Activated CD4-positive, alpha-beta T cell treated with anti-CD3 and anti-CD28 coated beads, Interleukin-2, amount 50 U/mL, for 4 hours (primary cell): ENCODE measurements around the gene TTC23.

Experiments used
- DNase-seq, 2 experiments: peaks; one replicate each; pipeline ENCODE4 v3.0.0-alpha.2; 2020

The TTC23 gene

DNA sequence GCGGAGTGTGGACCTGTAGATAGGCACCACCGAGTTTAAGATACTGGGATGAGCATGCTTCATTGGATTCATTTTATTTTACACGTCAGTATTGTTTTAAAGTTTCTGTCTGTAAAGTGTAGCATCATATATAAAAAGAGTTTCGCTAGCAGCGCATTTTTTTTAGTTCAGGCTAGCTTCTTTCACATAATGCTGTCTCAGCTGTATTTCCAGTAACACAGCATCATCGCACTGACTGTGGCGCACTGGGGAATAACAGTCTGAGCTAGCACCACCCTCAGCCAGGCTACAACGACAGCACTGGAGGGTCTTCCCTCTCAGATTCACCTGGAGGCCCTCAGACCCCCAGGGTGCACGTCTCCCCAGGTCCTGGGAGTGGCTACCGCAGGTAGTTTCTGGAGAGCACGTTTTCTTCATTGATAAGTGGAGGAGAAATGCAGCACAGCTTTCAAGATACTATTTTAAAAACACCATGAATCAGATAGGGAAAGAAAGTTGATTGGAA lies 115.0 kb downstream of the TTC23 start:
- DNase-seq: no peak

DNA sequence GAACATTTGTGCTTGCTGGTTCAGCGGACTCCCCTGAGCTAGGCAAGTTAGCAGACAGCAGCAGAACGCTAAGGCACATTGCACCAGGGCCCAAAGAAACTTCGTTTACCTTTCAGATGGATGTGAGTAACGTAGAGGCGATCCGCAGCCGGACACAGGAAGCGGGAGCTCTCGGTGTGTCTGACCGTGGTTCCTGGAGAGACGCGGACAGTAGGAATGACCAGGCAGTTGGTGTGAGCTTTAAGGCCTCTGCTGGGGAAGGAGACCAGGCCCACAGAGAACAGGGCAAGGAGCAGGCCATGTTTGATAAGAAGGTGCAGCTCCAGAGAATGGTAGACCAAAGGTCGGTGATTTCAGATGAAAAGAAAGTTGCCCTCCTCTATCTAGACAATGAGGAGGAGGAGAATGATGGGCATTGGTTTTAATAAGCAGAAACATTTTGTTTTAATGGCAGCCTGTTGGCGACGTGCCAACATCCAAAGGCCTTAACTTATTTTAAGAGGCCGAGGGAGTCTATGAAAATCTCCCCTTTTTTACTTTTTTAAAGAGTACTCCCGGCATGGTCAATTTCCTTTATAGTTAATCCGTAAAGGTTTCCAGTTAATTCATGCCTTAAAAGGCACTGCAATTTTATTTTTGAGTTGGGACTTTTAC lies 116.6 kb downstream of the TTC23 start:
- DNase-seq: no peak

DNA sequence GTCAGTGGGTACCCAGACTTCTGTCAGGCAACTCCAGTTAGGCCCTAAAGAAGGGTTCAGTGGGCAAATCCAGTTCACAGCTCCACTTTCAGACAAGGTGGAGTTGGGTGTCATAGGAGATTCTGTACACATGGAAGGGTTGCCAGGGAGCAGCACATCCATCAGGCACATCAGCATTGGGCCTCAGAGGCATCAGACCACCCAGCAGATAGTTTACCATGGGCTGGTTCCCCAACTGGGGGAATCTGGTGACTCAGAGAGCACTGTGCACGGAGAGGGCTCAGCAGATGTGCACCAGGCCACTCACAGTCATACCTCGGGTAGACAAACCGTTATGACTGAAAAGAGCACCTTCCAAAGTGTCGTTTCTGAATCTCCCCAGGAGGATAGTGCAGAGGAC lies 117.3 kb downstream of the TTC23 start:
- no peak for DNase-seq

DNA sequence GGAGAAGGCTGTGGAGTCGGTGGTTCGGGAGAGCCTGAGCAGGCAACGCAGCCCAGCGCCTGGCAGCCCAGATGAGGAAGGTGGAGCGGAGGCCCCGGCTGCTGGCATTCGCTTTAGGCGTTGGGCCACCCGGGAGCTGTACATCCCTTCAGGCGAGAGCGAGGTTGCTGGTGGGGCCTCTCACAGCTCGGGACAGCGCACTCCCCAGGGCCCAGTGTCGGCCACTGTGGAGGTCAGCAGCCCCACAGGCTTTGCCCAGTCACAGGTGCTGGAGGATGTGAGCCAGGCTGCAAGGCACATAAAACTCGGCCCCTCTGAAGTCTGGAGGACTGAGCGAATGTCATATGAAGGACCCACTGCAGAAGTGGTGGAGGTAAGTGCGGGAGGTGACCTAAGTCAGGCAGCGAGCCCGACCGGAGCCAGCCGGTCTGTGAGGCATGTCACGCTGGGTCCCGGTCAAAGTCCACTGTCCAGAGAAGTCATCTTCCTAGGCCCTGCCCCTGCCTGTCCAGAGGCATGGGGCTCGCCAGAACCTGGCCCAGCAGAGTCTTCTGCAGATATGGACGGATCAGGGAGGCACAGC lies 117.8 kb downstream of the TTC23 start:
- DNase-seq: no peak

DNA sequence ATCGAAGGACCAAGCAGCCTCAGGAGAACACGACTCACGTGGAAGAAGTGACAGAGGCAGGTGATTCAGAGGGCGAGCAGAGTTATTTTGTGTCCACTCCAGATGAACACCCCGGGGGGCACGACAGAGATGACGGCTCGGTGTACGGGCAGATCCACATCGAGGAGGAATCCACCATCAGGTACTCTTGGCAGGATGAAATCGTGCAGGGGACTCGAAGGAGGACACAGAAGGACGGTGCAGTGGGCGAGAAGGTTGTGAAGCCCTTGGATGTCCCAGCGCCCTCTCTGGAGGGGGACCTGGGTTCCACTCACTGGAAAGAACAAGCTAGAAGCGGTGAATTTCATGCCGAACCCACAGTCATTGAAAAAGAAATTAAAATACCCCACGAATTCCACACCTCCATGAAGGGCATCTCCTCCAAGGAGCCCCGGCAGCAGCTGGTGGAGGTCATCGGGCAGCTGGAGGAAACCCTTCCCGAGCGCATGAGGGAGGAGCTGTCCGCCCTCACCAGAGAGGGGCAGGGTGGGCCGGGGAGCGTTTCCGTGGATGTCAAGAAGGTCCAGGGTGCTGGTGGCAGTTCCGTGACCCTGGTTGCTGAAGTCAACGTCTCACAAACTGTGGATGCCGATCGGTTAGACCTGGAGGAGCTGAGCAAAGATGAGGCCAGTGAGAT lies 118.5 kb downstream of the TTC23 start:
- DNase-seq: no peak

DNA sequence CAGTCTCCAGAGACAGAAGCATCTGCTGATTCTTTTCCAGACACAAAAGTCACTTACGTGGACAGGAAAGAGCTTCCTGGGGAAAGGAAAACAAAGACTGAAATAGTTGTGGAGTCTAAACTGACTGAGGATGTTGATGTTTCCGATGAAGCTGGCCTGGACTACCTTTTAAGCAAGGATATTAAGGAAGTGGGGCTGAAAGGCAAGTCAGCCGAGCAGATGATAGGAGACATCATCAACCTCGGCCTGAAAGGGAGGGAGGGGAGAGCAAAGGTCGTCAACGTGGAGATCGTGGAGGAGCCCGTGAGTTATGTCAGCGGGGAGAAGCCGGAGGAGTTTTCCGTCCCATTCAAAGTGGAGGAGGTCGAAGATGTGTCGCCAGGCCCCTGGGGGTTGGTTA lies 119.1 kb downstream of the TTC23 start:
- DNase-seq: no peak

DNA sequence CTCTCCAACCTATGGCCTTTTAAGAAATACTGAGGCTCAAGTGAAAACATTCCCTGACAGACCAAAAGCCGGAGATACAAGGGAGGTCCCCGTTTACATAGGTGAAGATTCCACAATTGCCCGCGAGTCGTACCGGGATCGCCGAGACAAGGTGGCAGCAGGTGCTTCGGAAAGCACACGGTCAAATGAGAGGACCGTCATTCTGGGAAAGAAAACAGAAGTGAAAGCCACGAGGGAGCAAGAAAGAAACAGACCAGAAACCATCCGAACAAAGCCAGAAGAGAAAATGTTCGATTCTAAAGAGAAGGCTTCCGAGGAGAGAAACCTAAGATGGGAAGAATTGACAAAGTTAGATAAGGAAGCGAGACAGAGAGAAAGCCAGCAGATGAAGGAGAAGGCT lies 119.7 kb downstream of the TTC23 start:
- no peak for DNase-seq

DNA sequence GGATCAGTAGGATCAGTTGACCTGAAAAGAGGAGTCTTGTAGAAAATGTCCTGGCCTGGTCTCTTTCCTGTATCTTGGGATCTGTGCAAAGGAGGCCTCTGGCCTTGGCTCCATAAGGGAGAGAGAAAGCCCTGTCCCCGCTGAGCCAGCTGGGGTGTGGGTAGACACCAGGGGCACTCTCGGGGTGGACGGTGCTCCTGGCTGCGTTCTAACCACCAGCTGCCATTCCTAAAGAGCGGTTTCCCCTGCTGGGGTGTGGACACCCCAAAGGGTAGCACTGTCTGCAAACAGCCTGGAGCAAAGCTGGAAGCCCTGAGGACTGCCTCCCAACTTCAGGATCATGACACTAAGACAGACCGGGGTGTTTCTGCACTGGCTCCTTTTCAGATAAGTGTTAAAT lies 121.0 kb downstream of the TTC23 start:
- no peak for DNase-seq

DNA sequence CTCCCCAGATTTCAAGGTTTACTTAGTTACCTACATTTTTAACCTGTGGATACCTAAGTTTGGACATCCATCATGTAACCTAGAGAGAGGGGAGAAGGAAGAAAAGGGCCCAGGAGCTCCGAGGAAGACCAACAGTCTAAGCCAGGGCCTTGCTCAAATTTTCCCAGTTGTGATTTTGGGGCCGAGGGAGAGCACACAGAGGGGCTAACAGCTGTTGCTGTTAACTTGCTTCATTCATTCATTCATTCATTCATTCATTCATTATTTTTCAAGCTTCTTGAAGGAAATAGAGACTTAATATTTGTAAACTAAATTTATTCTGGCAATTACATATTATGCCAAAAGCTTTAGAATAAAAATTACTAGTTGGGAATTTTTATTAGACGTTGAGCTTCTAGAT lies 121.6 kb downstream of the TTC23 start:
- DNase-seq: no peak

DNA sequence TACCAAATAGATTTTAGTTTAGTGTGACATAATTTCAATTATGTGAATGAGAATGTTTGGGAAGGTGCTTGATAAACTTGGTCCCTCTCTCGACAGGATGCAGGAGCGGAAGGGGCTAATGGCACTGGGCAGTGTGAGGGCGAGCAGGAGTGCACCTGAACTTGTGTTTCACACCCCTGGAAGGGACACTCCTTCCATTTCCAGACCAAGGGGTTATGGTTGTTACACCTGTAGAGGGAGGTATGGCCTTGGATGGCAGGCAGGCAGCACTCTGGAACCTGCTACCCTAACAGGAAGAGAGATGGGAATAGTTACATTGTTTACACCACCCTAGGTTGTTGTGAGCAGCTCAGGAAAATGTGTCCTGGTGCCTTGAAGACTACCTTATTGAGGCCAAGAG lies 122.5 kb downstream of the TTC23 start:
- DNase-seq: no peak

DNA sequence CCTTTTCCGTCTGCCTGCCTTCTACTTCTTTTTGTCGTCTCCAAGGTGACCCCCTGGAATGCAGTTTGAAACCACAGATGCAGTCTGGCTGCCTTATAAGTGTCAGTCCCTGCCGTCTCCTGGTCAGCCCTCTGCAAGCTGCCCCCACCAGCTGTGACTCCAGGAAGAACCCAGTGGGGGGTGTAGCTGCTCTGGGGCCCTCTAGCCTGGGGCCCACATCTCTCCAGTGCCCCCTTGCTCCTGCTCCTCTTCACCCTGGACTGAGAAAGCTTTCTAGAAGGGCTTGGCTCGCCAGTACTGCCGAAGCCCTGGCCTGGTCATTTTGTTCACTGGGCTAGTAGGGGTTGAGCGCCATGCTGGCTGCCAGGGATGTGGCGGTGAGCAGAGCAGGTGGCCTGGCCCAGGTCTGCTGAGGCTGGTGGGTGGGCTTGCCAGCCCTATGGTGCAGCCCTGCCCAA lies 123.2 kb downstream of the TTC23 start:
- DNase-seq: no peak

DNA sequence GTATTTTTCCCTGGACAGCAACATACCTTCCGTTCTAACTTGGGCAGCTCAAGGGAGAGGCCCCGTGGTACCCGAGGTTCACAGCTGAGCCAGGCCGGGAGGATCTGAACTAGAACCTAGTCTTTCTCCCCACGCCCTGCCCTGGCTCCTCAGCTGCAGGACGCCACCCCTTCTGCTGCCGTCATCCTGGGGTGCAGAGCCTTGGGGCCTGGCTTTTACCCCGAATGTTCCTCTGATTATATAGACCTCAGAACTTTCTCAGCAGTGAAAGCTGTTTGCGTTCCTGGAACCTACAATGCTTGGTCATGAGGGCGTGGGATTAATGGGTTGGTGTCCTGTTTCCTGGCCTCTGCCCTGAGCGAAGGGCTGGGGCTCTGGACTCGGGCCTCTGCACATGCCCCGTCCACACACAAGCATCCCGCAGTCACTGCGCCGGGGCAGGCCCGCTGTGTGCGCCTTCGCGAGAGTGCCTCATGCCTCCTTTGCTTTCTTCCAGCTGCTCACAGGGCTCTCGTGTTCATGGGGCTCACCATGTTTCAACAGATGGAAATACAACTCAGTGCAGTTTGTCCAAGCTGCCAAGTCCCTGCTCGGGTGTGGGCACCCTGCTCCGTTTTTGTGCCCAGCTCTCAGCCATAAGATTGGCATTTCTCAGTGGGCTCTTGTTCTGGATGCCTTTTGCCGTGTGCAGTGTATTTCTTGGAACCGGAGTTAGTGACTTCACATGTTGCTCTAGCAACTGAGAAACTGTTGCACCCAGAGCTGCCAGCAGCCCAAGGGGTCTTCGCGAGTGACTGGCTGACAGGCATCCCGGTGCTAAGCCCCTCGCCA lies 124.1 kb downstream of the TTC23 start:
- DNase-seq: no peak

DNA sequence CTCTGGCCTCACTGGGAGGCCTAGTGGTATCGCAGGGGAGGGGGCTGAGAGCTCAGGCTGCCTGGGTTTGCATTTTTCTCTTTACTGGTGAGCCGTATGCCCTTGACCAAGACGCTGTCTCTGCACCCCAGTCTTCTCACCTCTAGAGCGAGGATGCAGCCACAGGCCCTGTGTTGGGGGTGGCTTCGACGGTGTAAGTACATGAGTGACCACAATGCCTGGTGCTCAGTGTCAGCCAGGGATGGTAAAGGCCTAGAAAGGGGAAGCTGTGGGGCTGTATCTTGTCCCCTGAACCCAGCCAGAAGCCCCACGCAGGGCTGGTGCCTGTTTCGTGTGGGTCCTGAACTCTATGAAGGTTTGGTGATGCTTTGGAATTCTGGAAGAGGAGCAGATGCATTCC lies 124.7 kb downstream of the TTC23 start:
- no peak for DNase-seq

DNA sequence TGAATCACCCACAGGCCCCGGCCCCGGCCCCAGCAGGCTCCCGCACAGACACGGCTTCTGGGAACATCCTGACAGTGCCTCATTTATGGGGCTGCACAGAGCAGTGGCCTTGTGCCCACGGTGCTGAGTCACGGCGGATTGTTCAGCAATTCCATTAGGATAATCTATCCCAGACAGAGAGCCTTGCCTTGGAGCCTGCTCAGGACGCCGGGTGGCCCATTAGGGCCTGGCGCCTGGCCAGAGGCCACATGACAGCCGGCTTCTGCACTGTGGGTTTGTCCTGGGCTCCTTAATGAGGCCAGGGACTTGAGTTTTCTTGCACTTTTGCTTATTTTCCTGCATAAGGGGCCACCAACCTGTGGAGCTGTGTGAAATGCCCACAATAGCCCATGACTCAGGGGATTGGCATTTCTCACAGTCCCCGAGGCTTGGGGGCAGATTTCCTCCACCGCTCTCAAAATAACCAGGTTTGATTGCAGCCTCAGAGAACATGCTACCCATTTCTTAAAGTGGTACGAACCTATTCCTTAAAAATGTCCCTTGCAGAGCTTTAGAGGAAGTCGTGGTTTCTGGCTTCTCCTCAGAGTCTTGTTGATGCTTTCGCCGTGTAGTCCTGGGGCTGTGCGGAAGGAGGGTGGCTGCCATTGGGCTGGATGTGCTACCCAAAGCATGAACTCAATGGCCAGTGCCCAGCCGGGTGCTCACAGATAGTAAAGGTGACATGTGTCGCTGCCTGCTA lies 125.5 kb downstream of the TTC23 start:
- no peak for DNase-seq

DNA sequence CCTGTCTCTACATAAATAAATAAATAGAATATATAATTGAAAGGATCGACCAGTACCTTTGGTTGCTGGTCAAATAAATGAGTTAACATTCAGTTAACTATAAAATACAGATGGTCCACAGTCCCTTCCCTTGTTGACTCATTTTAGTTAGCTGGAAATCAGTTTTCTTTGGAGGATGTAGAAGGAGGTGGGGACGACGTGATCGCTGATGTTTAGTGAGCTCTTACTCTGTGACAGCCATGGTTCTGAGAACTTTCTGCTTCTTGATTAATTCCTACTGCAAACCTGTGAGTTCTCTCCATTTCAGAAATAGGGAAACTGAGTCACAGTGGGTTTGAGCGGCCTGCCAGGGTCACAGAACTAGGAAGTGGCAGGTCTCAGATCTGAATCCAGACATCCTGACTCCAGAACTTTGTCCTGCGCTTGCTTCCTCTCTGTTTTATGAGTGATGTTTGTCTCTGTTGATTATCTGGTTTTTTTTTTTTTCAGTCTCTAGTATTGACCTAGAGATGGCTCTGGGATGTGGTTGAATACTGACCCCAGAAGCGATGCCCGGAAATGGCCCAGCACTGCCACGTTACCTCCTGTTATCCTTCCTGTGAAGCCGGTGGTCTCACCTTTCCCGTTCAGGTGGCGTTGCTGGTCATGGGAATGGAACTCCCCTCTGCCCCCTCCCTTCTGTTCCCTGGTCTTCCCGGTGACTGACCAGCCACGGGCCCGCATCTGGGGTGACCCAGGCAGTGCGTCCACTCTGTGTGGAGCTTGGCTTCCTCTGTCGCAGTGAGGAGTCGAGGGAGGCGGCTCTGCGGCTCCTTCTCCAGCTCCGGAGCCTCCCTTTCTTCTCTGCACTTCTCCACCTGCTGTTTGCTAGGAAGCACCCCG lies 126.3 kb downstream of the TTC23 start:
- DNase-seq: no peak

DNA sequence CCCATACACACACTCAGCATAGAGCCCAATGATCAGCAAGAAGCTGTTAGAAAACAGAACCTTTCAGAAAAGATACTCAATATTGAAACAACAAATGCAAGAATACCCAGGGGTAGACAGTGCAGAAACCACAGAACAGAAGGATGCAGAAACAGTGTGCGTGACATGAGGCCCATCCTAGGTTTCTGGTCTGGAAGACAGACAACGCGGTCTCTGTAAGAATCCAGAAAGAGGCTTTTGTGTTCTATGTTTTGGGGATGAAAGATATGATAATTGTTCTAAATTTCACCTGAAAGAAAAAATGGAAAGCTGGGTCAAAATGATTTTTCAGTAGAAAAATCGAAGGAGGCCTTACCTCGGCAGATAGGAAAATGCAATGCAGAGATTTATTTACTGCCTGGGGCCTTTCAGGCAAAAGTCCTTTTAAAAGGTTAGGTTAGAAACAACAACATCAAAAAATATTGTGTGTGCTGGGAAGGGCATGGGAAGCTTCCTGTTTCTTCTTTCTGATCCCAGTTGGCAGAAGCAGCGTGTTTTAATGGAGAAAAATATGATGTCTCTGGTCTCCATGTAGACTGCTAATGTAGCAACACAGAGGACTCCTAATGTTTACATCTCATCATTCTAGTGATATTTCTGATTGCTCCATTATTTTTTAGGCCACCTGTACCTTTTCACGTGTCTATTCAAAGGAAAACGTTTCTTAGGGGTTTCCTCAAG lies 127.5 kb downstream of the TTC23 start:
- no peak for DNase-seq

DNA sequence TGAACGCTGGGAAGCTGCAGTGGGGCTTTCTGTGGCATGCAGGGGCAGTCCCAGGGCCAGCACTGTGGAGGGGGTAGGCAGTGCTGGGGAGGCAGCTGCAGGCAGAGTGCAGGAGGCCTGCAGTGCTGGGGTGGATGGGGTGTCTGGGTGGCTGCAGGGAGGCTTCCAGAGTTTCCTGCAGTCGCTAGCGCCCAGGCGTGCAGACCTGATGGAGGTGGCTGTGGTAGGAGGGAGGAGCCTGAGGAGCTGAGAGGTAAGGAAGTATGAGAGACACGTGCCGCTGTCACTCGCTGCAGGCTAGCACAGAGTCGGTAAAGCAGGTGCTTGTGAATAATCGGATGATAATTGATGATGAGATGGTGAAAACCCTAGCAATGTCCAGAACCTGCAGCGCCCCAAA lies 128.2 kb downstream of the TTC23 start:
- no peak for DNase-seq

DNA sequence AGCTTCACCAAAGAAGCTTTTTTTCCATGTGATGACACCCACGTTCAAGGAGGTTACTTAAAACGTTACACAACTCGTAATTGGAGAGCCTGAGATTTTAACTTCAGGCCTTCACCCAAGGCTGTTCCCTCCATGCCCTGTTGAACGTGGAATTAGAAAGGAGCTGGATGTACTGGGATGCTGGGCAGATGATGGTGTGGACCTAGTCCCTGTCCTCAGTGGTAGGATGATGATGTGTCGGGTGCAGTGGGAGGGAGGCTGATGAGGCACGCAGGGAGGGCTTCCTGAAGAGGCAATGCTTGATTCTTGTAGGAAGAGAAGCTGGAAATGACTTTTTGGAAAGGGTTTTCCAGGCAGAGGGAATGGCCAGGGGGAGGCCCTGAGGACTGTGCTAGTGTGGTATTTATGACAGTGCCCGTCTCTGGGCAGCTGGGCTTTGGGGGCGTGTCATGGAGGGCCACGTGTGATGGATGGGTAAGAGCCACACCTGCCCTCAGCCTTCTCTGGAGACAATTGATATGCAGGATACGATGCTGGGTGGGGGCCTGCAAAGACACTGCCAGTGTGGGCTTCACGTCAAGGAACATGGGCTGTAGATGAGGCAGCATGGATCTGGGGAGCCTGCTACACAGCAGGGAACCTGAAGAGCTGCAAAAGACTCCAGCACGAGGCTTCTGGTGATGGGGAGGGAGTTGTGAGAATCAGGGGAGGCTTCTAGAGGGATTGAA lies 129.2 kb downstream of the TTC23 start:
- DNase-seq: no peak

DNA sequence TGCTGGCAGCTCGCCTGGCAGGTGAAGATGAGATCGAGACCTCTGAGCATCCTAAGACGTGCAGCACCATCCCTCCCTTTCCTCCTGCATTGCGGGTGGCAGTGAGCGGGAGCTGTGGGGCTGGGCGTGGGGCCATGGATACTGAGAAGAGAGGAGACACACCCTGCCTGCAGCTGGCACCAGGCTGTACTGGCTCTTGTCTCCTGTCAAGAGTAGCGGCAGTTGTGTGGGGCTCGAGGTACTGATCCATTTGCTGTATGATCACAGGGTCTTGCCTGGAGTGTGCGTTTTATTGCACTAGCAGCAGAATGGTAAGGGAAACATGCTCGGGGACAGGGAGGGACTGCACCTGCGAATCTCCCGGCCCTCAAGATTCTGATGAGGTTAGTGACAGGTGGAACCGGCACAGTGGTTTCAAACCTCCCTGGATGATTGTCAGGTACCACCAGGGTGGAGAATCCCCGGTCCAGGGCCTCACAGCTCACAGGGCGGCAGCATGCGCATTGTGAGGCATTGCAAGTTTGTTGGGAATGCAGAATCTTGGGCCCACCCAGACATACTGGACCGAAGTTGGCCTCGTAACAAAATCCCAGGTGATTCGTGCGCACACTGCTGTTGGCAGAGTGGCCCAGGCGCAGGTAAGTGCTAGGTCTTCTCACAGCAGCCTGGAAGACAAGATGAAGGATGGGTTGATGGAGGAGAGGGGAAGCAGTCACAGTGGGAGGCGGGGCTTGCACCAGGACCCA lies 130.4 kb downstream of the TTC23 start:
- DNase-seq: no peak

DNA sequence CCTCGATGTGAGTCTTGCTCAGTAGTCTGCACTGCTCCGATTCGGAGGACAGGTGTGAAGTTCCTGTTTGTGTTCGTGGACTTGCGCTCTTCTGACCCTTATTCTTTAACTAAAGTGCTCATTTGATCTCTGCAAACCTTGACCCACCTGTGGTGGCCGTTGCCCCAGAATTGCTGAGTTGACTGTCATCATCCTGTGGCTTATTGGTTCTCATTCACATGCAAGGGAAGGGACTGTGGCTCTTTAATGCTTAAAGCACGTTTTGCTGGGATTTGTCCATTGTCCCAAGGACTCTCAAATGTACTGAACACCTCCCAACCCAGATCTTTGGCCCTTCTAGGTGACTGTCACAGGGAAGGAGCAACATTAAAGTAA lies 131.1 kb downstream of the TTC23 start:
- no peak for DNase-seq
